K562 (cell line): ENCODE results near the gene MYL3. TPM values are rescaled to one million over a fixed set of nuclear protein-coding genes. Genes with fewer than 3 reads are reported as not detected.

ENCODE experiments used
- ATAC-seq: fragments of 200-7000 bp; cut with Tn5 transposase; 3 replicates; pipeline ENCODE4 v1.9.1; 2020; ENCODE audit warnings: moderate library complexity
- BruUV-seq: library from RNA; stranded (reverse); fragments of 400-500 nt; replicated peaks from 2 replicates; lab custom pipeline; 2021; lab: Mats Ljungman, UMichigan
- CTCF ChIA-PET: fragments of 300-600 bp; formaldehyde crosslinking; extraction: SDS; loops from one replicate; lab custom pipeline; 2021; ENCODE audit warnings: low intra/inter-chr PET ratio; lab: Yijun Ruan, JAX
- POLR2A ChIA-PET: fragments of 300-600, 350-650 bp; sonication (Branson Sonifier 250); formaldehyde crosslinking; extraction: SDS; loops from one replicate; lab custom pipeline; 2021; ENCODE audit warnings: antibody characterized with exemption, inconsistent platforms; lab: Yijun Ruan, JAX
- DNase-seq, 4 experiments: peaks; one replicate each; pipeline versions ENCODE4 v3.0.0 to v3.0.0-alpha.2; 2011 to 2018; ENCODE audit warnings: low spot score in 3 of 4, mixed read lengths in 3 of 4; ENCODE audit errors: extremely low read depth in 1 of 4
- FAIRE-seq: peaks from 2 replicates; lab custom pipeline; 2011; peaks lifted over from hg19 to GRCh38; lab: Jason Lieb, UNC
- H2AFZ ChIP-seq: 2 replicates; pipeline ENCODE4 v1.6.0; 2011; ENCODE audit warnings: low read depth, low read length, control low read depth, inconsistent platforms
- H3K27ac ChIP-seq: fragments of 200-600 bp; 3 replicates; pipeline ENCODE4 v1.8.0; 2011; ENCODE audit warnings: low read depth, mild to moderate bottlenecking, control low read depth, inconsistent platforms, low read length, moderate library complexity, mixed read lengths; ENCODE audit errors: extremely low read depth
- H3K27me3 ChIP-seq, 2 experiments: fragments of 300-600 bp in 1 of 2; 2 replicates in 1 of 2; 3 replicates in 1 of 2; pipeline versions ENCODE4 v1.6.0 to v1.8.0; 2011; ENCODE audit warnings: inconsistent platforms in 2 of 2, low read length in 2 of 2, mild to moderate bottlenecking in 1 of 2, mixed read lengths in 1 of 2, moderate library complexity in 1 of 2; ENCODE audit not compliant: control insufficient read depth in 2 of 2, insufficient read depth in 2 of 2
- H3K36me3 ChIP-seq: fragments of 300-600 bp; 3 replicates; pipeline ENCODE4 v1.8.0; 2011; ENCODE audit warnings: mild to moderate bottlenecking, low read length, inconsistent platforms; ENCODE audit not compliant: control insufficient read depth, insufficient read depth
- H3K4me1 ChIP-seq, 2 experiments: fragments of 200-600 bp in 1 of 2; replicated peaks in 1 of 2; 2 replicates in 1 of 2; 3 replicates in 1 of 2; pipeline versions ENCODE4 v1.5.1 to v1.8.0; 2011; ENCODE audit warnings: inconsistent platforms in 2 of 2, low read length in 2 of 2, mild to moderate bottlenecking in 1 of 2, mixed read lengths in 1 of 2, moderate library complexity in 1 of 2; ENCODE audit not compliant: control insufficient read depth in 2 of 2, insufficient read depth in 2 of 2
- H3K4me2 ChIP-seq: 2 replicates; pipeline ENCODE4 v1.6.1; 2011; ENCODE audit warnings: low read length, control low read depth, inconsistent platforms, mixed read lengths; ENCODE audit not compliant: insufficient read depth
- H3K4me3 ChIP-seq: fragments of 200-600 bp; sonication (generic), shearing (Covaris generic); 2 replicates; pipeline ENCODE4 v1.5.1; 2016; ENCODE audit warnings: control low read depth, inconsistent platforms
- H3K79me2 ChIP-seq: fragments of 200-600 bp; 3 replicates; pipeline ENCODE4 v1.8.0; 2011; ENCODE audit warnings: low read length, inconsistent platforms; ENCODE audit not compliant: control insufficient read depth, insufficient read depth
- H3K9ac ChIP-seq, 2 experiments: 2 replicates each; pipeline versions ENCODE4 v1.6.0 to v1.6.1; 2011; ENCODE audit warnings: low read depth in 2 of 2, low read length in 2 of 2, control low read depth in 1 of 2, inconsistent platforms in 1 of 2, mild to moderate bottlenecking in 1 of 2, mixed read lengths in 1 of 2; ENCODE audit not compliant: insufficient read depth in 1 of 2
- H3K9me1 ChIP-seq: one replicate; pipeline ENCODE4 v1.6.0; 2011; ENCODE audit warnings: inconsistent platforms, mild to moderate bottlenecking, low read length, moderate library complexity; ENCODE audit not compliant: control insufficient read depth, insufficient read depth
- H3K9me3 ChIP-seq: replicated peaks from 2 replicates; pipeline ENCODE4 v1.5.1; 2011; ENCODE audit warnings: low read depth, low read length, inconsistent platforms; ENCODE audit not compliant: control insufficient read depth, insufficient read depth
- H4K20me1 ChIP-seq: replicated peaks from 2 replicates; pipeline ENCODE4 v1.6.1; 2011; ENCODE audit warnings: low read length, inconsistent platforms, mixed read lengths; ENCODE audit not compliant: control insufficient read depth, insufficient read depth
- EGR1 ChIP-seq: fragments of 450-650 bp; conservative IDR thresholded peaks from 2 replicates; pipeline ENCODE4 v1.6.1; 2017; ENCODE audit warnings: mild to moderate bottlenecking
- HMBOX1 ChIP-seq: sonication (generic); IDR thresholded peaks from 2 replicates; pipeline ENCODE4 v1.6.1; 2016
- KLF13 ChIP-seq: fragments of 450-650 bp; IDR thresholded peaks from 2 replicates; pipeline ENCODE4 v1.6.1; 2016; ENCODE audit warnings: missing genetic modification characterization, low read depth, mild to moderate bottlenecking, missing compliant biosample characterization, moderate library complexity, borderline replicate concordance
- MTA3 ChIP-seq: fragments of 450-650 bp; formaldehyde crosslinking; IDR thresholded peaks from 2 replicates; pipeline ENCODE4 v1.6.1; 2017; ENCODE audit warnings: mild to moderate bottlenecking, borderline replicate concordance
- PATZ1 ChIP-seq: fragments of 250-450 bp; sonication (Bioruptor Pico); IDR thresholded peaks from 2 replicates; pipeline ENCODE4 v1.5.0; 2020; ENCODE audit warnings: mild to moderate bottlenecking, borderline replicate concordance
- SREBF1 ChIP-seq: fragments of 150-350 bp; IDR thresholded peaks from 2 replicates; pipeline ENCODE4 v1.6.1; 2014; ENCODE audit warnings: antibody characterized with exemption, low read depth, low read length, borderline replicate concordance
- ZBTB26 ChIP-seq: fragments of 450-650 bp; formaldehyde crosslinking; IDR thresholded peaks from 2 replicates; pipeline ENCODE4 v1.4.0; 2022; ENCODE audit warnings: missing genetic modification characterization
- ZFP30 ChIP-seq: fragments of 250-450 bp; sonication (Bioruptor Pico); IDR thresholded peaks from 2 replicates; pipeline ENCODE4 v1.8.0; 2022; ENCODE audit warnings: moderate library complexity, mild to moderate bottlenecking, inconsistent platforms, borderline replicate concordance
- ZNF175 ChIP-seq: fragments of 200-800 bp; sonication (Bioruptor generic); IDR thresholded peaks from 2 replicates; pipeline ENCODE4 v1.6.1; 2016; ENCODE audit warnings: low read depth, mild to moderate bottlenecking, missing genetic modification characterization, missing compliant biosample characterization
- ZNF253 ChIP-seq: fragments of 250-450 bp; sonication (Bioruptor Pico); conservative IDR thresholded peaks from 2 replicates; pipeline ENCODE4 v1.6.1; 2021; ENCODE audit warnings: mild to moderate bottlenecking
- WGBS: fragments of 100-300 bp; shearing (Covaris generic); methylation state at CpG from one replicate; pipeline ENCODE4 v1.1.6; 2016; ENCODE audit warnings: low coverage, mixed read lengths; ENCODE audit not compliant: insufficient coverage; ENCODE audit errors: missing lambda C conversion rate; 5-methylcytosine and 5-hydroxymethylcytosine counted together
- in situ Hi-C: fragments of 300-500 bp; cut with MboI; formaldehyde crosslinking; loops from 4 replicates; pipeline ENCODE4 v1.15.0; 2018; ENCODE audit warnings: inconsistent platforms, mixed read lengths
- intact Hi-C: fragments of 100-400 bp; cut with micrococcal nuclease; formaldehyde crosslinking; loops from 2 replicates; pipeline ENCODE4 v1.14.2; 2022
- polyA plus RNA-seq, 8 experiments: library from polyadenylated mRNA; depleted of rRNA in 4 of 8; stranded (reverse) in 5 of 8; unstranded in 3 of 8; fragments of >200 nt; fragmentation: Nextera tagmentation in 2 of 8; fragmentation: Illumina TruSeq in 1 of 8; extraction: Ambion mirVana in 2 of 8; extraction: Trizol in 1 of 8; gene quantifications; 2 replicates each; pipeline versions ENCODE4 v1.2.1 to v1.2.3, GENCODE V29; 2011 to 2014; ENCODE audit warnings: inconsistent platforms in 1 of 8, missing spikeins in 1 of 8
- total RNA-seq, 7 experiments: library from RNA; depleted of rRNA in 6 of 7; stranded (reverse); fragments of >200 nt in 6 of 7; fragmentation: Illumina TruSeq in 2 of 7; extraction: Trizol in 2 of 7; gene quantifications; 2 replicates each; pipeline versions ENCODE4 v1.2.1 to v1.2.3, GENCODE V29; 2011 to 2021; ENCODE audit warnings: low replicate concordance in 1 of 7

Gene MYL3
- total and polyA plus RNA-seq, 9 of the 15 experiments (the other 6 are each of a cell fraction or from before 2014, with no cell fraction given): 0.14 to 0.45 TPM; not detected in 7

GRCh38 chr3:46883054-46883829 lies 20.0 kb upstream of the MYL3 start:
- Histone ChIP-seq H3K9me3 (no peaks in the 10 kb centered on the region), H3K4me1 (peaks cover 0 to 30% of the 10 kb centered on the region in 2 experiments; a peak in 3 of 5 replicates), H3K4me3 (no peak overlapping the region), H3K79me2 (no peaks in the 10 kb centered on the region), H4K20me1 (peaks cover 20% of the 10 kb centered on the region), H3K27me3 (peaks cover 46 to 70% of the 10 kb centered on the region in 2 experiments), H3K9ac (no peak overlapping the region), H3K27ac (no peak overlapping the region), H2AFZ (no peak overlapping the region), H3K4me2 (no peak overlapping the region), H3K36me3 (no peaks in the 10 kb centered on the region)
- peak in 3 of 4 experiments; percentile 31 to 59 (median 59) for DNase-seq
- POLR2A ChIA-PET: interaction anchor here (0.5 to 0.6 kb wide), 2 partner anchors 24 to 67 kb away, joined by 3 read pairs; no protein-coding TSS in a partner anchor
- in situ Hi-C loops (no loop called here), intact Hi-C loops (no loop called here)
- 28% methylated on average over 30 of the region's 78 CpGs for WGBS
- no TSS peak for BruUV-seq
- FAIRE-seq: no peak
- TF ChIP-seq HMBOX1 (no peak), ZFP30 (no peak), KLF13 (tag) (no peak), ZNF253 (no peak), EGR1 (no peak), ZBTB26 (CRISPR knock-in tag) (no peak), MTA3 (no peak), ZNF175 (CRISPR knock-in tag) (no peak), PATZ1 (CRISPR knock-in tag) (no peak), SREBF1 (no peak)
- TF ChIP-seq, all 486 proteins: peak for 0
- H3K9me1 ChIP-seq: no peaks in the 10 kb centered on the region
- CTCF ChIA-PET: no interaction called here
- ATAC-seq: peak; percentile 42
